Measurements from ENCODE around the gene GDI1. TPM values are rescaled to one million over a fixed set of nuclear protein-coding genes. Genes with fewer than 3 reads are reported as not detected.

The GDI1 gene
- polyA plus RNA-seq, 3 donors, result 15.8 to 398 (median 21.3) TPM

GRCh38 chrX:154419688-154420401, 17.1 kb upstream of the GDI1 start:
- no peak for DNase-seq
- Histone ChIP-seq H3K79me2 (ENCODE audit: insufficient read depth, low read length) (no peaks in the 10 kb centered on the region), H3K4me2 (replicated peaks; ENCODE audit: extremely low read depth, low read length, poor library complexity, severe bottlenecking) (no peak overlapping the region), H3K9me3 (replicated peaks in 1 of 2; ENCODE audit: control insufficient read depth in 1 of 2, insufficient read depth in 1 of 2, low read length in 2 of 2) (no peaks in the 10 kb centered on the region), H3K4me3 (replicated peaks in 1 of 3; ENCODE audit: low read depth in 2 of 3, low read length in 3 of 3) (no peak overlapping the region), H4K20me1 (ENCODE audit: insufficient read depth, low read length) (no peaks in the 10 kb centered on the region), H3K36me3 (replicated peaks in 1 of 2; ENCODE audit: control insufficient read depth in 1 of 2, insufficient read depth in 2 of 2, low read length in 2 of 2) (peaks cover 17 to 33% of the 10 kb centered on the region in 2 donors), H3K9ac (ENCODE audit: insufficient read depth, low read length, poor library complexity, severe bottlenecking) (no peak overlapping the region), H2AFZ (ENCODE audit: insufficient read depth, low read depth, low read length, poor library complexity, severe bottlenecking) (no peak overlapping the region), H3K27ac (ENCODE audit: low read depth in 1 of 2, low read length in 2 of 2) (no peak overlapping the region), H3K4me1 (ENCODE audit: control insufficient read depth in 1 of 2, insufficient read depth in 2 of 2, low read length in 2 of 2) (peaks cover 4 to 12% of the 10 kb centered on the region in 2 donors), H3K27me3 (ENCODE audit: control insufficient read depth in 2 of 2, insufficient read depth in 2 of 2, low read length in 2 of 2) (no peaks in the 10 kb centered on the region)
- intact Hi-C loops (cut with micrococcal nuclease), result no loop called here
- H3K27ac Mint-ChIP-seq, result peak overlapping the region in 1 of 7 donors; percentile 31
- WGBS (ENCODE audit: insufficient coverage), result 83% methylated on average over 2 of the region's 19 CpGs
- H3K4me3 Mint-ChIP-seq, result no peak overlapping the region
- peaks cover 0 to 2% (median 0%) of the 10 kb centered on the region in 7 donors for H3K9me3 Mint-ChIP-seq
- H3K36me3 Mint-ChIP-seq, result peaks cover 15 to 33% of the 10 kb centered on the region in 2 donors
- peaks cover 9% of the 10 kb centered on the region for H3K4me1 Mint-ChIP-seq
- TF ChIP-seq CTCF (IDR thresholded peaks at IDR 0.05), result no peak
- no peaks in the 10 kb centered on the region for H3K27me3 Mint-ChIP-seq (ENCODE audit: low read depth in 3 of 3)

- Mint-ChIP-seq H3K27ac (peak overlapping the region in 1 of 7 donors; percentile 53), H3K36me3 (peaks cover 12 to 30% of the 10 kb centered on the region in 2 donors), H3K27me3 (ENCODE audit: low read depth in 3 of 3) (no peaks in the 10 kb centered on the region), H3K9me3 (peaks cover 0 to 2% (median 0%) of the 10 kb centered on the region in 7 donors), H3K4me3 (no peak overlapping the region), H3K4me1 (peaks cover 9% of the 10 kb centered on the region)
- Histone ChIP-seq H3K4me1 (ENCODE audit: control insufficient read depth in 1 of 2, insufficient read depth in 2 of 2, low read length in 2 of 2) (peaks cover 4 to 13% of the 10 kb centered on the region in 2 donors), H3K36me3 (replicated peaks in 1 of 2; ENCODE audit: control insufficient read depth in 1 of 2, insufficient read depth in 2 of 2, low read length in 2 of 2) (peaks cover 15 to 28% of the 10 kb centered on the region in 2 donors), H3K79me2 (ENCODE audit: insufficient read depth, low read length) (no peaks in the 10 kb centered on the region), H2AFZ (ENCODE audit: insufficient read depth, low read depth, low read length, poor library complexity, severe bottlenecking) (no peak overlapping the region), H3K27ac (ENCODE audit: low read depth in 1 of 2, low read length in 2 of 2) (no peak overlapping the region), H3K9me3 (replicated peaks in 1 of 2; ENCODE audit: control insufficient read depth in 1 of 2, insufficient read depth in 1 of 2, low read length in 2 of 2) (no peaks in the 10 kb centered on the region), H3K4me3 (replicated peaks in 1 of 3; ENCODE audit: low read depth in 2 of 3, low read length in 3 of 3) (no peak overlapping the region), H4K20me1 (ENCODE audit: insufficient read depth, low read length) (no peaks in the 10 kb centered on the region), H3K9ac (ENCODE audit: insufficient read depth, low read length, poor library complexity, severe bottlenecking) (no peak overlapping the region), H3K4me2 (replicated peaks; ENCODE audit: extremely low read depth, low read length, poor library complexity, severe bottlenecking) (no peak overlapping the region), H3K27me3 (ENCODE audit: control insufficient read depth in 2 of 2, insufficient read depth in 2 of 2, low read length in 2 of 2) (no peaks in the 10 kb centered on the region)
- WGBS (ENCODE audit: insufficient coverage), result 100% methylated on average over 1 of the region's 10 CpGs
- DNase-seq, result no peak
- TF ChIP-seq CTCF (IDR thresholded peaks at IDR 0.05), result no peak
- intact Hi-C loops (cut with micrococcal nuclease), result no loop called here
Measured at GRCh38 chrX:154420402-154420756, 16.6 kb upstream of the GDI1 start.
